Endothelial cell (in vitro differentiated cells): Measurements from ENCODE around the gene ABHD4. TPM values are rescaled to one million over a fixed set of nuclear protein-coding genes. Genes with fewer than 3 reads are reported as not detected.

ENCODE experiments used
- DNase-seq: peaks from one replicate; pipeline ENCODE4 v3.0.0; 2021; ENCODE audit warnings: low spot score
- H3K27ac Mint-ChIP-seq: one replicate; pipeline ENCODE4 v1.8.0; 2021; ENCODE audit warnings: mixed read lengths, inconsistent platforms; ENCODE audit not compliant: unreplicated experiment
- H3K27me3 Mint-ChIP-seq: one replicate; pipeline ENCODE4 v1.8.0; 2021; ENCODE audit warnings: mild to moderate bottlenecking, moderate library complexity, mixed read lengths, inconsistent platforms; ENCODE audit not compliant: unreplicated experiment
- H3K36me3 Mint-ChIP-seq: one replicate; pipeline ENCODE4 v1.8.0; 2021; ENCODE audit warnings: mild to moderate bottlenecking, low read depth, mixed read lengths, inconsistent platforms; ENCODE audit not compliant: unreplicated experiment
- H3K4me1 Mint-ChIP-seq: one replicate; pipeline ENCODE4 v1.8.0; 2021; ENCODE audit warnings: mild to moderate bottlenecking, mixed read lengths, inconsistent platforms; ENCODE audit not compliant: unreplicated experiment
- H3K4me3 Mint-ChIP-seq: one replicate; pipeline ENCODE4 v1.8.0; 2021; ENCODE audit warnings: mild to moderate bottlenecking, mixed read lengths, inconsistent platforms; ENCODE audit not compliant: unreplicated experiment
- H3K9me3 Mint-ChIP-seq: one replicate; pipeline ENCODE4 v1.8.0; 2021; ENCODE audit warnings: mixed read lengths, inconsistent platforms; ENCODE audit not compliant: unreplicated experiment
- CTCF ChIP-seq: fragments of 200-600 bp; sonication (generic); IDR thresholded peaks from one replicate; pipeline ENCODE4 v1.5.0; 2021; ENCODE audit warnings: antibody characterized with exemption; ENCODE audit not compliant: unreplicated experiment
- total RNA-seq: library from RNA; stranded (reverse); fragmentation: NEBNext Ultra II Directional; extraction: Animal tissue kit (Norgen Biotek cat#: 25700); gene quantifications from one replicate; pipeline ENCODE4 v1.2.1, GENCODE V29; 2021; ENCODE audit not compliant: unreplicated experiment

ABHD4 gene
- total RNA-seq, 1 donor from 2014 or later: 77.7 TPM

GRCh38 chr14:22641846-22642245, 43.7 kb downstream of the ABHD4 start:
- Mint-ChIP-seq H3K4me1 (no peaks in the 10 kb centered on the region), H3K36me3 (peaks cover 9% of the 10 kb centered on the region), H3K9me3 (peaks cover 4% of the 10 kb centered on the region), H3K27ac (no peak overlapping the region), H3K4me3 (no peak overlapping the region), H3K27me3 (no peaks in the 10 kb centered on the region)
- TF ChIP-seq CTCF: no peak
- no peak for DNase-seq

GRCh38 chr14:22644305-22644635, 46.2 kb downstream of the ABHD4 start, which contains the start of gene OR6J1:
TSS of gene OR6J1 (minus strand) at chr14:22644352. CDS start at chr14:22634811, 9,541 bp downstream.
- no peak within 1 kb of the TSS for H3K27ac Mint-ChIP-seq
- H3K4me3 Mint-ChIP-seq: no peak within 1 kb of the TSS
- H3K9me3 Mint-ChIP-seq: no peaks in the 10 kb centered on the region
- H3K36me3 Mint-ChIP-seq: peaks cover 5% of the 10 kb centered on the region
- no peaks in the 10 kb centered on the region for H3K4me1 Mint-ChIP-seq
- DNase-seq: no peak
- H3K27me3 Mint-ChIP-seq: no peaks in the 10 kb centered on the region
- no peak for TF ChIP-seq CTCF

- Mint-ChIP-seq H3K4me1 (no peaks in the 10 kb centered on the region), H3K36me3 (peaks cover 5% of the 10 kb centered on the region)
These were observed 48.6 kb downstream of the ABHD4 start for GRCh38 chr14:22646570-22647254.

GRCh38 chr14:22648506-22648905, 50.4 kb downstream of the ABHD4 start:
- H3K27ac Mint-ChIP-seq: no peak overlapping the region
- H3K36me3 Mint-ChIP-seq: peaks cover 5% of the 10 kb centered on the region
- H3K27me3 Mint-ChIP-seq: no peaks in the 10 kb centered on the region
- no peaks in the 10 kb centered on the region for H3K9me3 Mint-ChIP-seq
- no peaks in the 10 kb centered on the region for H3K4me1 Mint-ChIP-seq
- no peak for DNase-seq
- TF ChIP-seq CTCF: no peak
- no peak overlapping the region for H3K4me3 Mint-ChIP-seq

More at GRCh38 chr14:22646570-22647254, 48.6 kb downstream of the ABHD4 start:
- H3K27me3 Mint-ChIP-seq: no peaks in the 10 kb centered on the region
- no peaks in the 10 kb centered on the region for H3K9me3 Mint-ChIP-seq
- no peak for DNase-seq
- H3K4me3 Mint-ChIP-seq: no peak overlapping the region
- no peak overlapping the region for H3K27ac Mint-ChIP-seq
- no peak for TF ChIP-seq CTCF

GRCh38 chr14:22650046-22650739, 52.1 kb downstream of the ABHD4 start:
- no peak for DNase-seq
- no peak for TF ChIP-seq CTCF
- Mint-ChIP-seq H3K27ac (no peak overlapping the region), H3K4me3 (no peak overlapping the region), H3K27me3 (no peaks in the 10 kb centered on the region), H3K4me1 (no peaks in the 10 kb centered on the region), H3K9me3 (no peaks in the 10 kb centered on the region), H3K36me3 (no peaks in the 10 kb centered on the region)
